H1 (cell line): ENCODE measurements around the gene ENTREP3. TPM values are rescaled to one million over a fixed set of nuclear protein-coding genes. Genes with fewer than 3 reads are reported as not detected.

Experiments
- CTCF ChIA-PET: fragments of 300-600 bp; sonication (Branson Sonifier 250); formaldehyde crosslinking; loops from one replicate; lab custom pipeline; 2021; ENCODE audit not compliant: partially characterized antibody; lab: Charles Lee
- POLR2A ChIA-PET: fragments of 300-600 bp; sonication (Branson Sonifier 250); formaldehyde crosslinking; loops from one replicate; lab custom pipeline; 2021; ENCODE audit warnings: inconsistent platforms; ENCODE audit not compliant: partially characterized antibody; lab: Charles Lee
- DNase-seq, 2 experiments: peaks; one replicate each; pipeline versions ENCODE4 v3.0.0 to v3.0.0-alpha.2; 2010 to 2022; ENCODE audit warnings: low spot score in 2 of 2, low read depth in 1 of 2, mixed read lengths in 1 of 2
- FAIRE-seq: peaks from 2 replicates; lab custom pipeline; 2011; peaks lifted over from hg19 to GRCh38; lab: Jason Lieb, UNC
- H2AFZ ChIP-seq: 2 replicates; pipeline ENCODE4 v1.8.1; 2012; ENCODE audit warnings: low read length, inconsistent platforms
- H2AK5ac ChIP-seq: 2 replicates; pipeline ENCODE4 v1.6.1; 2013; ENCODE audit warnings: low read depth, low read length
- H2BK120ac ChIP-seq: replicated peaks from 2 replicates; pipeline ENCODE3; 2013; ENCODE audit warnings: low read depth, low read length, inconsistent platforms
- H2BK12ac ChIP-seq: 2 replicates; pipeline ENCODE4 v1.6.1; 2013; ENCODE audit warnings: low read depth, low read length
- H2BK15ac ChIP-seq: 2 replicates; pipeline ENCODE4 v1.6.1; 2013; ENCODE audit warnings: low read length
- H2BK20ac ChIP-seq: 2 replicates; pipeline ENCODE4 v1.6.1; 2013; ENCODE audit warnings: low read length
- H2BK5ac ChIP-seq: 2 replicates; pipeline ENCODE4 v1.6.1; 2013; ENCODE audit warnings: low read depth, low read length
- H3K14ac ChIP-seq: 2 replicates; pipeline ENCODE4 v1.6.1; 2013; ENCODE audit warnings: inconsistent platforms; ENCODE audit not compliant: insufficient read length
- H3K18ac ChIP-seq: 2 replicates; pipeline ENCODE4 v1.6.1; 2013; ENCODE audit warnings: low read length; ENCODE audit errors: extremely low read depth
- H3K23ac ChIP-seq: 2 replicates; pipeline ENCODE4 v1.6.1; 2013; ENCODE audit warnings: inconsistent platforms; ENCODE audit not compliant: insufficient read length
- H3K23me2 ChIP-seq: 2 replicates; pipeline ENCODE4 v1.6.1; 2013; ENCODE audit warnings: low read depth, low read length
- H3K27ac ChIP-seq: 2 replicates; pipeline ENCODE4 v1.6.1; 2011; ENCODE audit warnings: low read depth, low read length, inconsistent platforms
- H3K27me3 ChIP-seq, 4 experiments: replicated peaks in 1 of 4; 1 replicate in 1 of 4; 2 replicates in 3 of 4; pipeline versions ENCODE4 v1.6.1 to v1.8.1; 2011 to 2013; ENCODE audit warnings: low read length in 3 of 4, mild to moderate bottlenecking in 3 of 4, inconsistent platforms in 2 of 4, mixed read lengths in 2 of 4, moderate library complexity in 1 of 4; ENCODE audit not compliant: control insufficient read depth in 3 of 4, insufficient read depth in 3 of 4; ENCODE audit errors: extremely low read depth in 1 of 4
- H3K36me3 ChIP-seq, 4 experiments: 2 replicates each; pipeline versions ENCODE4 v1.6.1 to v1.8.1; 2011 to 2013; ENCODE audit warnings: mild to moderate bottlenecking in 4 of 4, low read length in 3 of 4, moderate library complexity in 2 of 4, control low read depth in 1 of 4, inconsistent platforms in 1 of 4; ENCODE audit not compliant: insufficient read depth in 4 of 4, control insufficient read depth in 2 of 4
- H3K4ac ChIP-seq: replicated peaks from 2 replicates; pipeline ENCODE3; 2013; ENCODE audit warnings: low read length, low read depth, mixed read lengths, inconsistent platforms; ENCODE audit not compliant: insufficient read length
- H3K4me1 ChIP-seq, 4 experiments: replicated peaks in 1 of 4; 1 replicate in 1 of 4; 2 replicates in 3 of 4; pipeline versions ENCODE4 v1.6.1 to v1.8.1; 2011 to 2013; ENCODE audit warnings: low read length in 3 of 4, inconsistent platforms in 2 of 4, mixed read lengths in 1 of 4; ENCODE audit not compliant: insufficient read depth in 4 of 4, control insufficient read depth in 3 of 4
- H3K4me2 ChIP-seq, 2 experiments: 2 replicates each; pipeline versions ENCODE4 v1.6.1 to v1.8.1; 2011 to 2013; ENCODE audit warnings: low read depth in 2 of 2, low read length in 2 of 2, control low read depth in 1 of 2, inconsistent platforms in 1 of 2, mild to moderate bottlenecking in 1 of 2; ENCODE audit not compliant: insufficient read depth in 1 of 2
- H3K4me3 ChIP-seq, 4 experiments: fragments of 200-600, 300-600 bp in 1 of 4; sonication (generic), shearing (Covaris generic), sonication (Bioruptor Twin) in 1 of 4; 2 replicates each; pipeline versions ENCODE4 v1.5.1 to v1.8.1; 2011 to 2016; ENCODE audit warnings: low read length in 4 of 4, low read depth in 3 of 4, control low read depth in 2 of 4, inconsistent platforms in 2 of 4, mild to moderate bottlenecking in 2 of 4, mixed read lengths in 1 of 4, moderate library complexity in 1 of 4; ENCODE audit not compliant: insufficient read depth in 2 of 4; ENCODE audit errors: extremely low read depth in 1 of 4
- H3K56ac ChIP-seq: replicated peaks from 2 replicates; pipeline ENCODE3; 2013; ENCODE audit warnings: low read depth, mild to moderate bottlenecking, mixed read lengths, low read length, inconsistent platforms; ENCODE audit not compliant: insufficient read length
- H3K79me1 ChIP-seq: 2 replicates; pipeline ENCODE4 v1.6.1; 2013; ENCODE audit warnings: low read depth, low read length, control low read depth
- H3K79me2 ChIP-seq, 2 experiments: 2 replicates each; pipeline versions ENCODE4 v1.6.1 to v1.8.1; 2012 to 2013; ENCODE audit warnings: low read length in 2 of 2, mild to moderate bottlenecking in 2 of 2, inconsistent platforms in 1 of 2; ENCODE audit not compliant: insufficient read depth in 2 of 2, control insufficient read depth in 1 of 2
- H3K9ac ChIP-seq, 4 experiments: replicated peaks in 1 of 4; 1 replicate in 1 of 4; 2 replicates in 3 of 4; pipeline versions ENCODE4 v1.6.1 to v1.8.1; 2011 to 2013; ENCODE audit warnings: low read depth in 3 of 4, low read length in 3 of 4, control low read depth in 2 of 4, mild to moderate bottlenecking in 2 of 4, moderate library complexity in 2 of 4, inconsistent platforms in 1 of 4; ENCODE audit errors: extremely low read depth in 1 of 4
- H3K9me3 ChIP-seq, 2 experiments: 2 replicates each; pipeline versions ENCODE4 v1.6.1 to v1.8.1; 2012 to 2013; ENCODE audit warnings: mild to moderate bottlenecking in 2 of 2, moderate library complexity in 2 of 2, control low read depth in 1 of 2, inconsistent platforms in 1 of 2, low read depth in 1 of 2, low read length in 1 of 2, mixed read lengths in 1 of 2; ENCODE audit not compliant: insufficient read depth in 2 of 2
- H4K20me1 ChIP-seq, 2 experiments: replicated peaks in 1 of 2; 2 replicates each; pipeline versions ENCODE3 to v1.8.1; 2011 to 2013; ENCODE audit warnings: inconsistent platforms in 2 of 2, low read length in 2 of 2, mild to moderate bottlenecking in 1 of 2; ENCODE audit not compliant: insufficient read depth in 2 of 2, control insufficient read depth in 1 of 2
- H4K5ac ChIP-seq: 2 replicates; pipeline ENCODE4 v1.6.1; 2013; ENCODE audit warnings: low read length, low read depth, mixed read lengths, inconsistent platforms; ENCODE audit not compliant: insufficient read length
- H4K8ac ChIP-seq: 2 replicates; pipeline ENCODE4 v1.8.0; 2013; ENCODE audit warnings: mild to moderate bottlenecking, moderate library complexity, low read length, inconsistent platforms; ENCODE audit not compliant: insufficient read depth; ENCODE audit errors: extremely low read depth
- H4K91ac ChIP-seq: replicated peaks from 2 replicates; pipeline ENCODE3; 2013; ENCODE audit warnings: low read length, mixed read lengths, inconsistent platforms; ENCODE audit not compliant: insufficient read length
- CEBPB ChIP-seq: IDR thresholded peaks from 2 replicates; pipeline ENCODE4 v1.6.1; 2012; ENCODE audit warnings: low read depth, low read length
- CTBP2 ChIP-seq: IDR thresholded peaks from 2 replicates; pipeline ENCODE4 v1.7.0; 2011; ENCODE audit warnings: borderline replicate concordance, mild to moderate bottlenecking, moderate library complexity, mixed read lengths, low read length; ENCODE audit not compliant: insufficient read depth, insufficient read length
- EP300 ChIP-seq, 2 experiments: IDR thresholded peaks; 1 replicate in 1 of 2; 2 replicates in 1 of 2; pipeline ENCODE4 v1.6.1; 2011 to 2012; ENCODE audit warnings: low read depth in 2 of 2, low read length in 2 of 2, mild to moderate bottlenecking in 2 of 2, borderline replicate concordance in 1 of 2, inconsistent platforms in 1 of 2, moderate library complexity in 1 of 2
- HDAC2 ChIP-seq, 2 experiments: fragments of 300-600 bp in 1 of 2; sonication (generic) in 1 of 2; IDR thresholded peaks; 2 replicates each; pipeline ENCODE4 v1.6.1; 2011 to 2012; ENCODE audit warnings: low read depth in 2 of 2, low read length in 2 of 2, mild to moderate bottlenecking in 2 of 2, moderate library complexity in 2 of 2, borderline replicate concordance in 1 of 2, inconsistent platforms in 1 of 2
- HDAC6 ChIP-seq: IDR thresholded peaks from one replicate; pipeline ENCODE4 v1.7.1; 2012; ENCODE audit warnings: low read depth, mild to moderate bottlenecking, inconsistent platforms, low read length, moderate library complexity
- NRF1 ChIP-seq: IDR thresholded peaks from 2 replicates; pipeline ENCODE4 v1.6.1; 2011; ENCODE audit warnings: mild to moderate bottlenecking, low read depth, low read length, improper control_type of control experiment
- POLR2A ChIP-seq, 2 experiments: IDR thresholded peaks; 1 replicate in 1 of 2; 2 replicates in 1 of 2; pipeline ENCODE4 v1.6.1; 2011; ENCODE audit warnings: low read depth in 2 of 2, low read length in 2 of 2, mild to moderate bottlenecking in 2 of 2; ENCODE audit errors: control extremely low read depth in 1 of 2
- POLR2AphosphoS5 ChIP-seq: IDR thresholded peaks from 2 replicates; pipeline ENCODE4 v1.6.1; 2011; ENCODE audit warnings: low read depth, low read length
- SP2 ChIP-seq: IDR thresholded peaks from 2 replicates; pipeline ENCODE4 v1.6.1; 2012; ENCODE audit warnings: mild to moderate bottlenecking, low read length, inconsistent platforms
- SRF ChIP-seq: IDR thresholded peaks from 2 replicates; pipeline ENCODE4 v1.6.1; 2011; ENCODE audit warnings: mild to moderate bottlenecking, low read depth, low read length, moderate library complexity
- TAF1 ChIP-seq: IDR thresholded peaks from 2 replicates; pipeline ENCODE4 v1.6.1; 2011; ENCODE audit warnings: mild to moderate bottlenecking, low read depth, low read length
- WGBS, 2 experiments: shearing (Covaris generic) in 1 of 2; methylation state at CpG; one replicate each; pipeline versions ENCODE4 v1.1.6 to v1.1.7; 2013 to 2015; ENCODE audit warnings: low lambda C conversion rate in 2 of 2, mixed read lengths in 2 of 2, inconsistent platforms in 1 of 2, low coverage in 1 of 2, missing lambda C conversion rate in 1 of 2; ENCODE audit not compliant: insufficient replicate concordance in 2 of 2, insufficient coverage in 1 of 2, insufficient read length in 1 of 2; ENCODE audit errors: extremely low coverage in 1 of 2, missing lambda C conversion rate in 1 of 2; 5-methylcytosine and 5-hydroxymethylcytosine counted together
- polyA plus RNA-seq, 7 experiments: library from polyadenylated mRNA; depleted of rRNA in 3 of 7; stranded (reverse) in 5 of 7; unstranded in 2 of 7; fragments of >200 nt in 5 of 7; fragments of 200-250 nt in 2 of 7; gene quantifications; 1 replicate in 5 of 7; 2 replicates in 1 of 7; 4 replicates in 1 of 7; pipeline versions ENCODE4 v1.2.1 to v1.2.3, GENCODE V29; 2011 to 2013; ENCODE audit warnings: missing spikeins in 2 of 7, mixed read lengths in 2 of 7
- total RNA-seq: library from RNA; stranded (reverse); fragmentation: NEBNext Ultra II Directional; extraction: Animal tissue kit (Norgen Biotek cat#: 25700); gene quantifications from 2 replicates; pipeline ENCODE4 v1.2.1, GENCODE V29; 2021

The ENTREP3 gene
- total and polyA plus RNA-seq, 2 of the 8 experiments (the other 6 are each of a cell fraction or from before 2014, with no cell fraction given), result 22.8 to 52.2 TPM

DNA sequence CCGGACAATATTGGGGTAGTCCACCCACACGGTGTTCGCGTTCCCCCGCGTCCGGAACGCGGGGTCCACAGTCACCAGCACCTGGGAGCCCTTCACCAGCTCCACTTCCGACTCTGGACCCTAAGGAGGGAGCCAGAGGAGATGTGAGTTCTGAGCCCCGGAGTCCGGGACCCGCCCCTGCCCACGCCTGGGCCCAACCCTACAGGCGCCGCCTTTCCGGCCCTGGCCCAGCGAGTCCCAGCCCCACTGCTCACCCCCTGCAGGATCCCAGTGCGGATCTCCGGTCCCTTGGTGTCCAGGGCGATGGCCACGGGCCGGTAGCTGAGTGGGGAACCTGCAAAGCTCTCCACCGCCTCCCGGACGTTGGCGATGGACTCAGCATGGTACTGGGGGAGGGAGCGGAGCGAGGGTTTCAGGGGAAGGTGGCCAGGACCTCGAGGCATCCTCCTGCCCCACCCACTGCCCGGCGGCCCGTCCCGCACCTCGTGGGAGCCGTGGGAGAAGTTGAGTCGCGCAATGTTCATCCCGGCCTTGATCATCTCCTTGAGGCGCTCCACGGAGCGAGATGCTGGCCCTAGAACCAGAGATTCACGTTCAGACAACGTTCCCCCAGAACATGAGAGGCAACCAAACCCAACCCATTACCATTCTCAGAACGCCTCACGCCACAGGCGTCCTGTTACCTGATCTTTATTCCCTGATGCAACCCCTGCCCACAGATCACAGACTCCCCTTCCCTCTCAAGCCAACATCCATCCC is 40.1 kb upstream of the ENTREP3 start:
- Histone ChIP-seq H2BK20ac (0 out of 2 replicates have a peak overlapping the region, but pooled peaks have one; percentile 61), H3K4ac (peak overlapping the region; percentile 13), H3K18ac (peak overlapping the region; percentile 95), H2BK15ac (peak overlapping the region; percentile 88; the same call in 1 of the 2 replicates), H3K27ac (no peak overlapping the region), H4K5ac (peak overlapping the region; percentile 54), H3K9ac (peak overlapping the region in 3 of 4 experiments; percentile 25 to 29 (median 26); a peak in 5 of 7 replicates), H3K4me1 (peaks cover 3 to 23% (median 10%) of the 10 kb centered on the region in 4 experiments; a peak in 6 of 7 replicates), H2BK120ac (peak overlapping the region; percentile 4), H3K36me3 (no peaks in the 10 kb centered on the region), H3K4me2 (peak overlapping the region; percentile 88 to 95), H2AK5ac (no peak overlapping the region), H3K79me2 (no peaks in the 10 kb centered on the region), H3K56ac (peak overlapping the region; percentile 9), H4K91ac (peak overlapping the region; percentile 97), H3K14ac (no peak overlapping the region), H3K27me3 (peaks cover 0 to 23% (median 14%) of the 10 kb centered on the region in 4 experiments; a peak in 5 of 7 replicates), H3K23ac (no peak overlapping the region), H4K20me1 (no peaks in the 10 kb centered on the region), H2BK12ac (peak overlapping the region; percentile 93; the same call in 1 of the 2 replicates), H3K4me3 (peak overlapping the region; percentile 52 to 89 (median 84)), H2BK5ac (peak overlapping the region; percentile 56; the same call in 1 of the 2 replicates), H4K8ac (peak overlapping the region; percentile 88), H3K23me2 (peaks cover 5% of the 10 kb centered on the region; the same call in 1 of the 2 replicates), H2AFZ (peak overlapping the region; percentile 98), H3K79me1 (no peaks in the 10 kb centered on the region), H3K9me3 (no peaks in the 10 kb centered on the region)
- 6% methylated on average over 42 of the region's 47 CpGs; no CpG with 5 or more reads in 1 of the 2 experiments for WGBS, 2 experiments
- CTCF ChIA-PET, result interaction anchor here (0.8 to 5.3 kb wide), 8 partner anchors 9 to 47 kb away, joined by 3 to 29 read pairs (median 4); partner anchors contain the start of genes FDPS and RUSC1
- DNase-seq (peak in 1 of 2 experiments; percentile 87), FAIRE-seq (no peak)
- POLR2A ChIA-PET, result interaction anchor here (0.6 to 1.7 kb wide), 13 partner anchors 12 to 267 kb away, joined by 3 to 7 read pairs (median 4); partner anchors contain the start of genes ASH1L, CLK2, ENTREP3 and FDPS
- TF ChIP-seq HDAC6 (no peak), SRF (no peak), CTBP2 (peak; percentile 73), POLR2A (IDR thresholded peaks at IDR 0.05; ENCODE audit: control extremely low read depth in 1 of 2, low read depth in 2 of 2, low read length in 2 of 2) (no peak), NRF1 (no peak), TAF1 (no peak; the same call in 1 of the 2 replicates), CEBPB (peak; percentile 32; the same call in 1 of the 2 replicates), EP300 (IDR thresholded peaks at IDR 0.05; ENCODE audit: borderline replicate concordance in 1 of 2, low read depth in 2 of 2, low read length in 2 of 2) (no peak), HDAC2 (IDR thresholded peaks at IDR 0.05; ENCODE audit: borderline replicate concordance in 1 of 2, low read depth in 2 of 2, low read length in 2 of 2) (no peak), POLR2AphosphoS5 (no peak), SP2 (no peak)
